Measurements from ENCODE around the gene PCDHGC5. TPM values are rescaled to one million over a fixed set of nuclear protein-coding genes. Genes with fewer than 3 reads are reported as not detected.

PCDHGC5 gene
- total RNA-seq, 2 donors from 2014 or later: 2.0 to 3.1 TPM

DNA sequence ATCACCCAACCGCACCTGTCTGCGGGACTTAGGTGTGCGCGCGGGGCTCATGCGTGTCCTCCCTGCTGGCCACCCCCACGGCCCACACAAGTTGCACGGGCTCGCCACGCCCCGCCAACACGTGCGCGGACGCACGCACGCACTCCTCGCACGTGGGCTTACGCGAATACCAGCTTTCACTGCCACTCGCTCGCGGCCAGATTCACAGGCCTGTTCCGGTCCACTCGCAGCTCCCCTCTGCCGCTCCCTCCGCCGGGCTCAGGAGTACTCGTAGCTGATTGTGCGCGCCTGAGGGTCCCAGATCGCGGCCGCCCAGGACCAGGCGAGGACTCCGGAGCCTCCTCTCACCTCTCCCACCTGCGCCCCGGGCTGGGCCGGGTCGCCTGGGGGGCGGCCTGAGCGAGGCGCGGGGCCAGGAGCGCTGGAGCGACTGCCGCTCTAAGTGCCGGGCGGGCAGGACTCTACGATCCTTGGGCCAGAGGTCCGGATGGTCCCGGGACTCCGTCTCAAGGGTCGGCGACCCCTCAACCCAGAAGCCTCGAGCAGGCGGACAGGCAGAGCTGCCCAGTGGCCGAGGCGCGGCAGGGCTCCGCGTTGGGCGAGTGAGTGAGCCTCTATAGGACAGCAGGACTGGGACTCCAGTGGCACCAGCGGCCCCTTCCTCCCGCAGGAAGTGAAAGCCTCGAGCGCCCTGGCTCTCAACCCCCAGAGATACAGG is 3.4 kb downstream of the PCDHGC5 start:
- H3K27ac ChIP-seq: no peak overlapping the region
- DNase-seq (no peak), ATAC-seq (no peak)
- H3K4me1 ChIP-seq: no peaks in the 10 kb centered on the region
- TF ChIP-seq, protein P1, sequence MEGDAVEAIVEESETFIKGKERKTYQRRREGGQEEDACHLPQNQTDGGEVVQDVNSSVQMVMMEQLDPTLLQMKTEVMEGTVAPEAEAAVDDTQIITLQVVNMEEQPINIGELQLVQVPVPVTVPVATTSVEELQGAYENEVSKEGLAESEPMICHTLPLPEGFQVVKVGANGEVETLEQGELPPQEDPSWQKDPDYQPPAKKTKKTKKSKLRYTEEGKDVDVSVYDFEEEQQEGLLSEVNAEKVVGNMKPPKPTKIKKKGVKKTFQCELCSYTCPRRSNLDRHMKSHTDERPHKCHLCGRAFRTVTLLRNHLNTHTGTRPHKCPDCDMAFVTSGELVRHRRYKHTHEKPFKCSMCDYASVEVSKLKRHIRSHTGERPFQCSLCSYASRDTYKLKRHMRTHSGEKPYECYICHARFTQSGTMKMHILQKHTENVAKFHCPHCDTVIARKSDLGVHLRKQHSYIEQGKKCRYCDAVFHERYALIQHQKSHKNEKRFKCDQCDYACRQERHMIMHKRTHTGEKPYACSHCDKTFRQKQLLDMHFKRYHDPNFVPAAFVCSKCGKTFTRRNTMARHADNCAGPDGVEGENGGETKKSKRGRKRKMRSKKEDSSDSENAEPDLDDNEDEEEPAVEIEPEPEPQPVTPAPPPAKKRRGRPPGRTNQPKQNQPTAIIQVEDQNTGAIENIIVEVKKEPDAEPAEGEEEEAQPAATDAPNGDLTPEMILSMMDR (IDR thresholded peaks at IDR 0.05): no peak
- TF ChIP-seq POLR2A (IDR thresholded peaks at IDR 0.05): no peak
- no peaks in the 10 kb centered on the region for H3K9me3 ChIP-seq
- 44 to 69% methylated on average over 31 to 65 of the region's 68 CpGs for WGBS, 2 donors
- intact Hi-C loops (cut with DNase I): no loop called here
- no peak overlapping the region for H3K4me3 ChIP-seq
- no peaks in the 10 kb centered on the region for H3K36me3 ChIP-seq (replicated peaks in 1 of 2; ENCODE audit: insufficient read depth in 1 of 2, low read depth in 2 of 2)
- no peaks in the 10 kb centered on the region for H3K27me3 ChIP-seq

DNA sequence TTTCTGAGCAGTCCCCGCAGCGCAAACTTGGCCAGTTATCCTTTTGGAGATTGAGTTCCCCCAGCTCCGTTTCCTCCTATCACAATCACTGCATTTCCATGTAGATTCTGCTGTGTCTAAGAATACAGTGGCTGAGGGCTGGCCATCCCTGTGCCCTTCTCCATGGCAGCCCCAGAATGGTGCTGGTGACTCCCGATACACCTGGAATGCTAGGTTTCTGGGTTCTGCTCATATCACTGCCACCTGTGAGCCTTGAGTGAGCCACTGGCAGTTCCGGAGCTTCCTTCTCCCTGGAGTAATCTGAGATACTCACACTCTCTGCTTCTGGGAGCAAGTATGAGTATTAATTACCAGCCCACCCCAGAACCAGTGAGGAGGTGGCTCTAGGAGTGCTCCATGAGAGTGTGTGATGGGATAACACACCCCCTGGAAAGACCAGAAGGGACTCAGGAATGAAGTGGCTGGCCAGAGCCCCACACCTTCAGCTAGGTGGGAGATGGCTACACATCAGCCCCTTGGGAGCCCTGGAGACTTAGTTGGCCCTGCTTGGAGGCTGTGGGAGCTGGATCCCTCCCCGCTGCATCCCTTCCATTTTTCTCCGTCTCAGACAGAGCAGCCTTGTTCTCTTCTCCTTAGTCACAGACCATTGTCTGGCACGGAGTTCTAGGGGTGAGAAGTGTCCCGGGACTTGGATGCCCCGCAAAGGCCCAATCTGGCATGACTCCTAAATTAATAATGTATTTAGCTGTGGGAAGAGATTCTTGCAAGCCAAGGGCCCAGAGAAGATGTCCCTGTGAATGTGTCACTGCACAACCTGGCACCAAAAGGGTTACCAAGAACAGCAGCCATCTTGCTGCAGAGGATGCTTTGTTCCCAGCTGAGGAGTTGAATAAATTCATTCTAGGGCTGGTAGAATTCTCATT is 4.9 kb downstream of the PCDHGC5 start:
- Histone ChIP-seq H3K9me3 (no peaks in the 10 kb centered on the region), H3K4me1 (no peaks in the 10 kb centered on the region), H3K27ac (no peak overlapping the region), H3K27me3 (no peaks in the 10 kb centered on the region), H3K4me3 (no peak overlapping the region), H3K36me3 (replicated peaks in 1 of 2; ENCODE audit: insufficient read depth in 1 of 2, low read depth in 2 of 2) (no peaks in the 10 kb centered on the region)
- DNase-seq (no peak), ATAC-seq (no peak)
- TF ChIP-seq, protein P1 (IDR thresholded peaks at IDR 0.05): no peak
- TF ChIP-seq POLR2A (IDR thresholded peaks at IDR 0.05): no peak
- WGBS, 2 donors: 87 to 88% methylated on average over 8 to 10 of the region's 10 CpGs
- intact Hi-C loops (cut with DNase I): no loop called here

DNA sequence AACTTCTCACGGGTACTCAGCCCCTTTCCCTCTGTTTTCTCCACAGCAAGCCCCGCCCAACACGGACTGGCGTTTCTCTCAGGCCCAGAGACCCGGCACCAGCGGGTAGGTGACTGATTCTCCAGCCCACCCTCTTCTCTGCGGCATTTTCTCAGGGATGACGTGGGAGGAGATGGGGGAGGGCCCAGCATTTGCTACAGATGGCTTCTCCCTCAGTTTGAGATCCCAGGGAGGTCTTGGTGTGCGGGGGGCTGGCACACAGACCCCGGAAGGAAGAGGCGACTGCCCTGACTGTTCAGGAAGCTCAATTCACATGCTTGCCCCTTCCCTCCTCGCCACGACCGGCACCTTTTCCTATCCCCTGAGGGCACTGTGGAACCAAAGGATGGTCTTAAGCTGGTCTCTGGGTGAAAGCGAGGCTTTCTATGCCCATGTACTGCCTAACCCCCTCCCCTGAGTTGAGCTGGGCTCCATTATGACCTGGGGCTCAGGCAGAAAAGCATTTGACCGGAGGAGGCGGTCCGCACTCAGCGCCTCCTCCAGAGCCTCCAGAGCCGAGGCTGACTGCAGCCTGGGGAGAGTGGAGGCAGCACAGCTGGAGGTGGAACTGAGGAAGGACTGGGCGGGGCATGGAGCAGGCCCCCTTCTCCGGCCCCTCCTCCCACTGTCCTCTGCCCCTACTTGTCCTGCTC is 6.0 kb downstream of the PCDHGC5 start:
- no peak for DNase-seq
- TF ChIP-seq, protein P1 (IDR thresholded peaks at IDR 0.05): no peak
- no peak for TF ChIP-seq POLR2A (IDR thresholded peaks at IDR 0.05)
- WGBS, 2 donors: 72 to 82% methylated on average over 18 to 21 of the region's 22 CpGs
- no peaks in the 10 kb centered on the region for H3K9me3 ChIP-seq
- intact Hi-C loops (cut with DNase I): no loop called here
- no peak overlapping the region for H3K4me3 ChIP-seq
- H3K36me3 ChIP-seq (replicated peaks in 1 of 2; ENCODE audit: insufficient read depth in 1 of 2, low read depth in 2 of 2): no peaks in the 10 kb centered on the region
- no peak overlapping the region for H3K27ac ChIP-seq
- H3K27me3 ChIP-seq: no peaks in the 10 kb centered on the region
- ATAC-seq: no peak
- no peaks in the 10 kb centered on the region for H3K4me1 ChIP-seq

DNA sequence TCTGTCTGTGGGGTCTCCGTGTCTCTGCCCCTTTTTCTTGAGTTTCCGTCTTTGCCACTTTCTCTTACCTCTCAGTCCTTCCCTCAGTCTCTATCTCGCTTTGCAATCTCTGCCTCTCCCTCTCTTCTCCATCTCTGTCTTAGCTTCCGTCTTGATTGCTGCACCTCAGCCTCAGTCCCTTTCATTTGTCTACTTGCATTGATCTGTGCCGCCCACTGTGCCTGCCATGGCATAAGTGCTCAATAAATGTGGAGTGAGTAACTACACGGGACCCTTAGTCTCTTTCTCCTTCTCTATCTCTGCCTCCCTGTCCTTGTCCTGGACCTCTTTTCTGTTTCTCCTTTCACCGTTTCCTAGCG is 6.6 kb downstream of the PCDHGC5 start:
- H3K4me3 ChIP-seq: no peak overlapping the region
- H3K36me3 ChIP-seq (replicated peaks in 1 of 2; ENCODE audit: insufficient read depth in 1 of 2, low read depth in 2 of 2): no peaks in the 10 kb centered on the region
- WGBS, 2 donors: 93% methylated on average over 8 of the region's 8 CpGs
- no peak overlapping the region for H3K27ac ChIP-seq
- intact Hi-C loops (cut with DNase I): no loop called here
- H3K4me1 ChIP-seq: no peaks in the 10 kb centered on the region
- no peaks in the 10 kb centered on the region for H3K27me3 ChIP-seq
- ATAC-seq (no peak), DNase-seq (no peak)
- TF ChIP-seq, protein P1 (IDR thresholded peaks at IDR 0.05): no peak
- no peak for TF ChIP-seq POLR2A (IDR thresholded peaks at IDR 0.05)
- H3K9me3 ChIP-seq: no peaks in the 10 kb centered on the region

Data from body of pancreas (tissue), 4 donors.